Hepatocyte (in vitro differentiated cells): ENCODE measurements around the gene MADD. TPM values are rescaled to one million over a fixed set of nuclear protein-coding genes. Genes with fewer than 3 reads are reported as not detected.

Source experiments
- DNase-seq: peaks from one replicate; pipeline ENCODE4 v3.0.0-alpha.2; 2016; ENCODE audit warnings: low spot score
- H2AFZ ChIP-seq: fragments of 200-600 bp; sonication (generic); 2 replicates; pipeline ENCODE4 v1.6.0; 2016; ENCODE audit warnings: antibody characterized with exemption, mild to moderate bottlenecking
- H3K27ac ChIP-seq: fragments of 200-600 bp; sonication (generic); 2 replicates; pipeline ENCODE4 v1.5.1; 2016; ENCODE audit warnings: mild to moderate bottlenecking
- H3K27me3 ChIP-seq: fragments of 200-600 bp; sonication (generic); 2 replicates; pipeline ENCODE4 v1.6.1; 2016
- H3K36me3 ChIP-seq: fragments of 200-600 bp; sonication (generic); replicated peaks from 2 replicates; pipeline ENCODE4 v1.5.1; 2016; ENCODE audit warnings: low read depth; ENCODE audit not compliant: insufficient read depth
- H3K4me1 ChIP-seq: fragments of 200-600 bp; sonication (generic); 2 replicates; pipeline ENCODE4 v1.5.1; 2016; ENCODE audit warnings: mild to moderate bottlenecking, moderate library complexity; ENCODE audit not compliant: insufficient read depth
- H3K4me2 ChIP-seq: fragments of 200-600 bp; sonication (generic); 2 replicates; pipeline ENCODE4 v1.6.0; 2016
- H3K4me3 ChIP-seq: fragments of 200-600 bp; sonication (generic); 2 replicates; pipeline ENCODE4 v1.5.1; 2016; ENCODE audit warnings: mild to moderate bottlenecking
- H3K79me2 ChIP-seq: fragments of 200-600 bp; sonication (generic); 2 replicates; pipeline ENCODE4 v1.6.0; 2017; ENCODE audit warnings: mild to moderate bottlenecking
- H3K9me2 ChIP-seq: fragments of 200-600 bp; sonication (generic); replicated peaks from 2 replicates; pipeline ENCODE4 v1.6.0; 2017; ENCODE audit warnings: mild to moderate bottlenecking; ENCODE audit not compliant: insufficient read depth
- H3K9me3 ChIP-seq: fragments of 200-600 bp; sonication (generic); 2 replicates; pipeline ENCODE4 v1.5.1; 2016; ENCODE audit warnings: low read depth, mild to moderate bottlenecking
- H4K20me1 ChIP-seq: fragments of 200-600 bp; sonication (generic); 2 replicates; pipeline ENCODE4 v1.6.0; 2016; ENCODE audit warnings: mild to moderate bottlenecking; ENCODE audit not compliant: insufficient read depth, poor library complexity, severe bottlenecking
- CTCF ChIP-seq: fragments of 200-600 bp; sonication (generic); IDR thresholded peaks from 2 replicates; pipeline ENCODE4 v1.5.1; 2016; ENCODE audit warnings: antibody characterized with exemption, mild to moderate bottlenecking; ENCODE audit not compliant: poor library complexity
- EZH2 ChIP-seq: fragments of 200-600 bp; sonication (generic); IDR thresholded peaks from 2 replicates; pipeline ENCODE4 v1.6.1; 2016; ENCODE audit warnings: antibody characterized with exemption, mild to moderate bottlenecking, borderline replicate concordance
- EZH2phosphoT487 ChIP-seq: fragments of 200-600 bp; sonication (generic); IDR thresholded peaks from one replicate; pipeline ENCODE4 v1.6.1; 2018; ENCODE audit warnings: antibody characterized with exemption, mild to moderate bottlenecking, low read depth, moderate library complexity; ENCODE audit not compliant: unreplicated experiment, severe bottlenecking
- WGBS: methylation state at CpG from one replicate; pipeline ENCODE4 v1.1.6; 2016; ENCODE audit warnings: low lambda C conversion rate; ENCODE audit errors: missing lambda C conversion rate; 5-methylcytosine and 5-hydroxymethylcytosine counted together
- polyA plus RNA-seq: library from polyadenylated mRNA; unstranded; fragments of >200 nt; fragmentation: Nextera tagmentation; extraction: Ambion mirVana; gene quantifications from 2 replicates; pipeline ENCODE4 v1.2.1, GENCODE V29; 2016
- total RNA-seq: library from RNA; depleted of rRNA; stranded (reverse); fragments of >200 nt; gene quantifications from 2 replicates; pipeline ENCODE4 v1.2.3, GENCODE V29; 2014

Gene MADD
- total RNA-seq = 19.1 and 28.0 TPM in 2 replicates
- 17.6 and 19.6 TPM in 2 replicates for polyA plus RNA-seq

- Histone ChIP-seq H3K9me2 (no peaks in the 10 kb centered on the region), H3K9me3 (no peaks in the 10 kb centered on the region), H3K27me3 (no peaks in the 10 kb centered on the region), H4K20me1 (peaks cover 43% of the 10 kb centered on the region), H3K4me1 (peaks cover 11% of the 10 kb centered on the region), H3K36me3 (no peaks in the 10 kb centered on the region), H3K4me3 (peak within 1 kb of the TSS; percentile 53), H3K79me2 (peaks cover 46% of the 10 kb centered on the region), H3K4me2 (peak within 1 kb of the TSS; percentile 79), H2AFZ (peak within 1 kb of the TSS; percentile 53), H3K27ac (peak within 1 kb of the TSS; percentile 99)
- DNase-seq = peak; percentile 95
- TF ChIP-seq CTCF (no peak), EZH2 (no peak), EZH2phosphoT487 (no peak)
- WGBS = 1% methylated on average over 31 of the region's 57 CpGs
Observed at GRCh38 chr11:47269829-47270305, at the start of gene MADD. TSS of gene MADD (plus strand) at chr11:47270133.

GRCh38 chr11:47220401-47220821 is 49.5 kb upstream of the MADD start:
- H3K36me3 ChIP-seq = no peaks in the 10 kb centered on the region
- H3K4me2 ChIP-seq = no peak overlapping the region
- H3K27me3 ChIP-seq = no peaks in the 10 kb centered on the region
- H3K9me2 ChIP-seq = no peaks in the 10 kb centered on the region
- peaks cover 29% of the 10 kb centered on the region for H3K4me1 ChIP-seq
- H3K9me3 ChIP-seq = no peaks in the 10 kb centered on the region
- WGBS = 56% methylated on average over 1 of the region's 1 CpG
- DNase-seq = no peak
- TF ChIP-seq EZH2 (no peak), CTCF (no peak), EZH2phosphoT487 (no peak)
- H3K27ac ChIP-seq = no peak overlapping the region
- no peak overlapping the region for H3K4me3 ChIP-seq
- H4K20me1 ChIP-seq = no peaks in the 10 kb centered on the region
- H2AFZ ChIP-seq = no peak overlapping the region
- H3K79me2 ChIP-seq = peaks cover 33% of the 10 kb centered on the region

- DNase-seq = no peak
- Histone ChIP-seq H3K9me2 (no peaks in the 10 kb centered on the region), H3K4me2 (no peak overlapping the region), H3K4me1 (peaks cover 10% of the 10 kb centered on the region), H3K9me3 (no peaks in the 10 kb centered on the region), H3K27me3 (no peaks in the 10 kb centered on the region), H3K79me2 (peaks cover 20% of the 10 kb centered on the region), H3K27ac (no peak overlapping the region), H4K20me1 (no peaks in the 10 kb centered on the region), H2AFZ (no peak overlapping the region), H3K36me3 (no peaks in the 10 kb centered on the region), H3K4me3 (no peak overlapping the region)
- WGBS = 95% methylated on average over 2 of the region's 2 CpGs
- TF ChIP-seq EZH2phosphoT487 (no peak), EZH2 (no peak), CTCF (no peak)
Observed at GRCh38 chr11:47222696-47223095, 47.2 kb upstream of the MADD start.
